Measurements from ENCODE around the gene SNRPB.

The SNRPB gene

DNA sequence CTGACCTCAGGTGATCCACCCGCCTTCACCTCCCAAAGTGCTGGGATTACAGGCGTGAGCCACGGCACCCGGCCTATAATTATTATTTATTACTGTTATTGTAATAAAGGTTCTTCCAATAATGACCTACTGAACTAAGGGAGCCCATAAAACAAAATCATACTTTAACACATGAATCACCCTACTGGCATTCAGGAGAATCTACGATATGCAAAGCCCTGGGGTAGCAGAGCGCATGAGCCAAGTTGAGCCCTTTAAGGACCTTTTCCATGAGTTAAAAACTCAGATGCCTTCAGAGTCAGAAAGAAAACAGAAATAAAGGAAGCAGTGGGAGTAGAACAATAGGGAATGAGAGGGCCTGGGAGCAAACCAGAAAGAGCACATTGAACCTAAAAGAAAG, 41.5 kb downstream of the SNRPB start:
- in situ Hi-C loops (cut with MboI; ENCODE audit: low sequenced_read_pairs, unreplicated experiment) = no loop called here
- TF ChIP-seq, protein P1, sequence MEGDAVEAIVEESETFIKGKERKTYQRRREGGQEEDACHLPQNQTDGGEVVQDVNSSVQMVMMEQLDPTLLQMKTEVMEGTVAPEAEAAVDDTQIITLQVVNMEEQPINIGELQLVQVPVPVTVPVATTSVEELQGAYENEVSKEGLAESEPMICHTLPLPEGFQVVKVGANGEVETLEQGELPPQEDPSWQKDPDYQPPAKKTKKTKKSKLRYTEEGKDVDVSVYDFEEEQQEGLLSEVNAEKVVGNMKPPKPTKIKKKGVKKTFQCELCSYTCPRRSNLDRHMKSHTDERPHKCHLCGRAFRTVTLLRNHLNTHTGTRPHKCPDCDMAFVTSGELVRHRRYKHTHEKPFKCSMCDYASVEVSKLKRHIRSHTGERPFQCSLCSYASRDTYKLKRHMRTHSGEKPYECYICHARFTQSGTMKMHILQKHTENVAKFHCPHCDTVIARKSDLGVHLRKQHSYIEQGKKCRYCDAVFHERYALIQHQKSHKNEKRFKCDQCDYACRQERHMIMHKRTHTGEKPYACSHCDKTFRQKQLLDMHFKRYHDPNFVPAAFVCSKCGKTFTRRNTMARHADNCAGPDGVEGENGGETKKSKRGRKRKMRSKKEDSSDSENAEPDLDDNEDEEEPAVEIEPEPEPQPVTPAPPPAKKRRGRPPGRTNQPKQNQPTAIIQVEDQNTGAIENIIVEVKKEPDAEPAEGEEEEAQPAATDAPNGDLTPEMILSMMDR (IDR thresholded peaks at IDR 0.05; ENCODE audit: borderline replicate concordance, control extremely low read depth, extremely low read depth, insufficient read depth, missing control alignments) = no peak
- no peak for DNase-seq (ENCODE audit: low spot score)

DNA sequence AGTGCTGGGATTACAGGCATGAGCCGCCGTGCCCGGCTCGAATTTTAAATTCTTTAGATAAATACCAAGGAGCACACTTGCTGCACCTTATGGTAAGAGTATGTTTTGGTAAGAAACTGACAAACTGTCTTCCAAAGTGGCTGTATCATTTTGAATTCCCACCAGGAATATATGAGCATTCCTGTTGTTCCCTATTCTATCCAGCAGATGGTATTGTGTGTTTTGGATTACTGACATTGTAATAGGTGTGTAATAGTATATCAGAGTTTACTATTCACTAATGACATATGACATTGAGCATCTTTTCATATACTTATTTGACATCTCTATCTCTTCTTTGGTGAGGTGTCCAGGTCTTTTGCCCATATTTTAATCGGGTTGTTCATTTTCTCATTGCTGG, 49.3 kb downstream of the SNRPB start:
- DNase-seq (ENCODE audit: low spot score) = no peak

DNA sequence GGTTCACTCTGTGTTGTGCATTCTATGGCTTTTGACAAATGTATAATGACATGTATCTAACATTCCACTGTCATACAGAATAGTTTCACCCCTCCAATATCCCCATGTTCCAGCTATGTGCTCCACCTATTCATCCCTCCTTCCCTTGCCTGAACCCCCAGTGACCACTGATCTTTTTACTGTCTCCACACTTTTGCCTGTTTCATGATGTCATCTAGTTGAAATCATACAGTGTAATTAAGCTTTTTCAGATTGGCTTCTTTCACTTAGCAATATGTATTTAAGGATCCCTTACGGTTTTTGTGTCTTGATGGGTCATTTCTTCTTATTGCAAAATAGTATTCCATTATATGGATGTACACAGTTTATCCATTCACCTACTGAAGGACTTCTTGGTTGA, 50.1 kb downstream of the SNRPB start:
- no peak for DNase-seq (ENCODE audit: low spot score)
- in situ Hi-C loops (cut with MboI; ENCODE audit: low sequenced_read_pairs, unreplicated experiment) = no loop called here
- TF ChIP-seq, protein P1 (IDR thresholded peaks at IDR 0.05; ENCODE audit: borderline replicate concordance, control extremely low read depth, extremely low read depth, insufficient read depth, missing control alignments) = no peak

More for the DNA sequence above, 49.3 kb downstream of the SNRPB start:
- in situ Hi-C loops (cut with MboI; ENCODE audit: low sequenced_read_pairs, unreplicated experiment) = no loop called here
- TF ChIP-seq, protein P1 (IDR thresholded peaks at IDR 0.05; ENCODE audit: borderline replicate concordance, control extremely low read depth, extremely low read depth, insufficient read depth, missing control alignments) = no peak

DNA sequence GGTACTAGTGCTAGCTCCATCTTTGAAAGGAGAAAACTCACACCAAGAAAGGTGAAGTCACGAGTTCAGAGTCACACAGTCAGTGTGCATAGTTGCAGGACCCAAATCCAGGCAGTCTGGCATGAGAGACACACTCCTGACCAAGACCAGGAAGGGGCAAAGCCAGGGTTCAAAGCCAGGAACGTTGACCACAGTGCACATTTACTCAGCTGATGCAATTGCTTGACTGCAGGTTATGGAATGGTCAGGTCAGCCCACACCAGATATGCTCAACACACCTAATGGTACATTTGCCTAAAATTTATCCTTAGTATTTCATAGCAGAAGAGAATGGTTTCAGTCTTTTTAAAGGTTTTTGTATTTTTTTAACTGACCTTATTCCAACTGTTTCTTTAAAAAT, 52.2 kb downstream of the SNRPB start:
- in situ Hi-C loops (cut with MboI; ENCODE audit: low sequenced_read_pairs, unreplicated experiment) = no loop called here
- no peak for DNase-seq (ENCODE audit: low spot score)
- TF ChIP-seq, protein P1 (IDR thresholded peaks at IDR 0.05; ENCODE audit: borderline replicate concordance, control extremely low read depth, extremely low read depth, insufficient read depth, missing control alignments) = no peak

DNA sequence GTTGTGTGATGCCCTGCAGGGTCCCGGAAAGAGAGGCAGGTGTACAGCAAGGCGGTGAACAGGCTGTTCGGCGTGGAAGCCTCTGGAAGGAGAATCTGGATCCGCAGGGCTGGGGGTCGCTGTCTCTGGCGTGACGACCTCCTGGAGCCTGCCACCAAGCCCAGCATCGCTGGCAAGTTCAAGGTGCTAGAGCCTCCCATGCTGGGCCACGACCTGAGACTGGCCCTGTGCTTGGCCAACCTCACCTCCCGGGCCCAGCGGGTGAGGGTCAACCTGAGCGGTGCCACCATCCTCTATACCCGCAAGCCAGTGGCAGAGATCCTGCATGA, 53.4 kb downstream of the SNRPB start:
- in situ Hi-C loops (cut with MboI; ENCODE audit: low sequenced_read_pairs, unreplicated experiment) = no loop called here
- DNase-seq (ENCODE audit: low spot score) = no peak
- TF ChIP-seq, protein P1 (IDR thresholded peaks at IDR 0.05; ENCODE audit: borderline replicate concordance, control extremely low read depth, extremely low read depth, insufficient read depth, missing control alignments) = no peak

DNA sequence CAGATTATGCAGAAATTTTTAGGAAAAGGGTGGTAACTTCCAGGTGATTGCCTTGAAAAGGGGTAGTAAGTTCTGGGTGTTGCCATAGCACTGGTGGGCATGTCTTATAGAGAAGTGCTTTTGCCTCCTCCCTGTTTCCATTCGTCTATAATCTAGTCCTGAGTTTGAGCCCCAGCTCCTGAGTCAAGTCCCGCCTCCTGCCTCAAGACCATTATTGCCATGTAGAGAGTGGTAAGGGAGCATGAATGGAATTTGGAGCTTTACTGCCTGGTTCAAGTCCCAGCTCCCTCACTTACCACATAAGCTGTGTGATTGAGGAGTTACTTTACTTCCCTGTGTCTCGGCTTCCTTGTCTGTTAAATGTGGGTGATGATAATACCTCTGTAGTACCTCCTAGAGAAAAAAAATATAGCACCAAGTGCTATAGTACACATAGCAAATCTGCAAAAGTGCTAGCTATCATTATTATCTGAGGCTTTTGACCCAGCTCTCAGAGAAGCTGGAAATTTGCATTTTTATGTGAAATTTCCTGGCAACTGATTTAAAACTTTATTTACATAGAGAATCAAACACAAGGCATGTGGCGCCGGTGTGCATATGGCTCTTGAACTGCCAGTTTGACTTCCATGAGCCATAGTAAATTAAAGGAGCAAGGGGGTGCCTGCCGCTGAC, 53.9 kb downstream of the SNRPB start:
- TF ChIP-seq, protein P1 (IDR thresholded peaks at IDR 0.05; ENCODE audit: borderline replicate concordance, control extremely low read depth, extremely low read depth, insufficient read depth, missing control alignments) = no peak
- in situ Hi-C loops (cut with MboI; ENCODE audit: low sequenced_read_pairs, unreplicated experiment) = no loop called here
- no peak for DNase-seq (ENCODE audit: low spot score)
